ENCODE measurements around the gene RNF112. TPM values are rescaled to one million over a fixed set of nuclear protein-coding genes. Genes with fewer than 3 reads are reported as not detected.

The RNF112 gene
- total and polyA plus RNA-seq, 2 of the 13 experiments (the other 11 are each of a cell fraction or from before 2014, with no cell fraction given): 0.05 TPM; not detected in 1

DNA sequence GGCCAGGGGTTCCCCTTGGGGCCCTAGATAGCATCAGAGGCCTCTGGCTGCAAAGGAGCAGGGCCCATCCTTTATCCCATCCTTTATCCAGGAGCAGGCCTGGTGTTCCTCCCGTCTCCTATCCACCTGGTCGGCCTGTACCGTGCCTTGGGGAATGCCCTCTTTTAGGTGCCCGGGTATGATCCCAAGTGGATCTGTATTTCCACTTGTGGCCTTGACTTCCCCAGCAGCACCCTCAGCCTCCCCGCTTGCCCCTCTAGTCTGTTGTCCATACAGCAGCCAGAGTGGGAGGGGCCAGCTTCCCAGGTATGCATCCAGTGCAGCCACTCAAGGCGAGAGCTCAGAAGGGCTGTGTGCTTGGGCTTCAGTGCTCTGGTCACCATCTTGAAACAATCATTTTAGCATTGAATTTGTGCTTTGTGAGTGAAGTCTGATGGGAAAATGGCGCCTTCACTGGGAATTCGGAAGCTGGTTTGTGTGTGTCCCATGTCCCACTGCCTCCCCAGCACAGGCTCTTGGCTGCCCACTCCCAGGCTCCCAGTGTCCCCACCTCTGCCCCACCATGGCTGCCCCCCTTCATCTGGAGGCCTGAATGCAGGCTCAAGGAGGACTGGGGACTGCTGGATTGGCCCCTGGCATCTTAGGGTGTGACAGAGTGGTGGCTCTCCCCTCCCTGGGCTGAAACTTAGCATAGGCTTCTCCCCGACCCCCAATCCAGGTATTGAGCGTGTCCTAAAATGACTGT is 3.3 kb upstream of the RNF112 start:
- in situ Hi-C loops (cut with HindIII; ENCODE audit: extremely low pct_ligation_motif_present, low pct_unique_long_range_greater_than_20kb) (no loop called here), intact Hi-C loops (cut with micrococcal nuclease; ENCODE audit: unreplicated experiment) (no loop called here)
- FAIRE-seq: no peak
- no peaks in the 10 kb centered on the region for H4K20me1 ChIP-seq (ENCODE audit: insufficient read depth, low read length)
- no peak overlapping the region for H3K4me2 ChIP-seq (ENCODE audit: low read depth, low read length)
- H3K9me3 ChIP-seq (ENCODE audit: low read length): no peaks in the 10 kb centered on the region
- H3K27ac ChIP-seq (ENCODE audit: extremely low read length, insufficient read depth, low read length): no peak overlapping the region
- POLR2A ChIA-PET: no interaction called here
- no peak overlapping the region for H3K4me3 ChIP-seq (replicated peaks in 1 of 3; ENCODE audit: insufficient read depth in 1 of 3, low read depth in 2 of 3, low read length in 3 of 3)
- no TSS peak for BruUV-seq (replicated peaks)
- DNase-seq (ENCODE audit: low spot score): no peak
- H3K27me3 ChIP-seq (ENCODE audit: control insufficient read depth in 1 of 2, insufficient read depth in 2 of 2, low read length in 2 of 2): peaks cover 12 to 29% of the 10 kb centered on the region in 2 experiments
- 76% methylated on average over 7 of the region's 10 CpGs for WGBS (ENCODE audit: low lambda C conversion rate)
- H3K4me1 ChIP-seq (ENCODE audit: insufficient read depth, low read length): no peaks in the 10 kb centered on the region
- H3K79me2 ChIP-seq (ENCODE audit: insufficient read depth, low read length): no peaks in the 10 kb centered on the region
- H2AFZ ChIP-seq (ENCODE audit: low read length): no peak overlapping the region
- ATAC-seq: no peak
- H3K9ac ChIP-seq (ENCODE audit: insufficient read depth, low read depth, low read length): no peak overlapping the region
- no peaks in the 10 kb centered on the region for H3K36me3 ChIP-seq (replicated peaks in 1 of 2; ENCODE audit: control insufficient read depth in 1 of 2, insufficient read depth in 2 of 2, low read length in 2 of 2)
- CTCF ChIA-PET (ENCODE audit: low intra/inter-chr PET ratio, low total read pairs): no interaction called here
- TF ChIP-seq, protein P1, sequence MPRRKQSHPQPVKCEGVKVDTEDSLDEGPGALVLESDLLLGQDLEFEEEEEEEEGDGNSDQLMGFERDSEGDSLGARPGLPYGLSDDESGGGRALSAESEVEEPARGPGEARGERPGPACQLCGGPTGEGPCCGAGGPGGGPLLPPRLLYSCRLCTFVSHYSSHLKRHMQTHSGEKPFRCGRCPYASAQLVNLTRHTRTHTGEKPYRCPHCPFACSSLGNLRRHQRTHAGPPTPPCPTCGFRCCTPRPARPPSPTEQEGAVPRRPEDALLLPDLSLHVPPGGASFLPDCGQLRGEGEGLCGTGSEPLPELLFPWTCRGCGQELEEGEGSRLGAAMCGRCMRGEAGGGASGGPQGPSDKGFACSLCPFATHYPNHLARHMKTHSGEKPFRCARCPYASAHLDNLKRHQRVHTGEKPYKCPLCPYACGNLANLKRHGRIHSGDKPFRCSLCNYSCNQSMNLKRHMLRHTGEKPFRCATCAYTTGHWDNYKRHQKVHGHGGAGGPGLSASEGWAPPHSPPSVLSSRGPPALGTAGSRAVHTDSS (CRISPR knock-in tag; conservative IDR thresholded peaks at IDR 0.05): no peak
- TF ChIP-seq MTERF4 (CRISPR knock-in tag; IDR thresholded peaks at IDR 0.05): no peak
- TF ChIP-seq TBX3 (IDR thresholded peaks at IDR 0.05; ENCODE audit: borderline replicate concordance): no peak
- no peak for TF ChIP-seq PCBP2 (optimal IDR thresholded peaks at IDR 0.05; ENCODE audit: low read depth, low read length, poor library complexity, severe bottlenecking)
- TF ChIP-seq AHDC1 (CRISPR knock-in tag; IDR thresholded peaks at IDR 0.05; ENCODE audit: borderline replicate concordance): no peak
- TF ChIP-seq, protein P2, sequence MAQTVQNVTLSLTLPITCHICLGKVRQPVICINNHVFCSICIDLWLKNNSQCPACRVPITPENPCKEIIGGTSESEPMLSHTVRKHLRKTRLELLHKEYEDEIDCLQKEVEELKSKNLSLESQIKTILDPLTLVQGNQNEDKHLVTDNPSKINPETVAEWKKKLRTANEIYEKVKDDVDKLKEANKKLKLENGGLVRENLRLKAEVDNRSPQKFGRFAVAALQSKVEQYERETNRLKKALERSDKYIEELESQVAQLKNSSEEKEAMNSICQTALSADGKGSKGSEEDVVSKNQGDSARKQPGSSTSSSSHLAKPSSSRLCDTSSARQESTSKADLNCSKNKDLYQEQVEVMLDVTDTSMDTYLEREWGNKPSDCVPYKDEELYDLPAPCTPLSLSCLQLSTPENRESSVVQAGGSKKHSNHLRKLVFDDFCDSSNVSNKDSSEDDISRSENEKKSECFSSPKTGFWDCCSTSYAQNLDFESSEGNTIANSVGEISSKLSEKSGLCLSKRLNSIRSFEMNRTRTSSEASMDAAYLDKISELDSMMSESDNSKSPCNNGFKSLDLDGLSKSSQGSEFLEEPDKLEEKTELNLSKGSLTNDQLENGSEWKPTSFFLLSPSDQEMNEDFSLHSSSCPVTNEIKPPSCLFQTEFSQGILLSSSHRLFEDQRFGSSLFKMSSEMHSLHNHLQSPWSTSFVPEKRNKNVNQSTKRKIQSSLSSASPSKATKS (CRISPR knock-in tag; IDR thresholded peaks at IDR 0.05): no peak

Data from HepG2 (cell line).